K562 (cell line): ENCODE results near the gene CHST12. TPM values are rescaled to one million over a fixed set of nuclear protein-coding genes. Genes with fewer than 3 reads are reported as not detected.
A peak's percentile ranks its signal among the peaks of the same experiment; 100 is the strongest.

Experiments used
- ATF3 ChIP-seq, 2 experiments: fragments of 450-650 bp in 1 of 2; sonication (generic) in 1 of 2; formaldehyde crosslinking in 1 of 2; IDR thresholded peaks in 1 of 2; conservative IDR thresholded peaks in 1 of 2; 2 replicates each; pipeline versions ENCODE4 v1.6.1 to v1.8.1; 2016 to 2023; ENCODE audit warnings: mild to moderate bottlenecking in 2 of 2, moderate library complexity in 2 of 2, inconsistent platforms in 1 of 2, missing genetic modification reagents in 1 of 2
- BCL6 ChIP-seq: fragments of 250-450 bp; sonication (Bioruptor Pico); IDR thresholded peaks from 2 replicates; pipeline ENCODE4 v1.4.0; 2020
- CCNT2 ChIP-seq: IDR thresholded peaks from 2 replicates; pipeline ENCODE4 v1.6.1; 2011; ENCODE audit warnings: borderline replicate concordance, low read depth, mild to moderate bottlenecking, moderate library complexity, mixed read lengths, low read length; ENCODE audit not compliant: insufficient read length; ENCODE audit errors: extremely low read depth
- CREB1 ChIP-seq, 2 experiments: sonication (generic) in 1 of 2; formaldehyde crosslinking in 1 of 2; IDR thresholded peaks; 2 replicates each; pipeline versions ENCODE4 v1.6.1 to v1.8.0; 2012 to 2022; ENCODE audit warnings: inconsistent platforms in 1 of 2, mild to moderate bottlenecking in 1 of 2, missing genetic modification reagents in 1 of 2, moderate library complexity in 1 of 2
- CREB3L1 ChIP-seq: fragments of 450-650 bp; IDR thresholded peaks from 2 replicates; pipeline ENCODE4 v1.6.1; 2014; ENCODE audit warnings: low read depth, mild to moderate bottlenecking, moderate library complexity, borderline replicate concordance
- DIDO1 ChIP-seq: fragments of 450-650 bp; IDR thresholded peaks from 2 replicates; pipeline ENCODE4 v1.6.1; 2016; ENCODE audit warnings: low read depth, missing biosample characterization, missing genetic modification characterization
- FIP1L1 ChIP-seq: fragments of 200-400 bp; formaldehyde crosslinking; IDR thresholded peaks from 2 replicates; pipeline ENCODE4 v1.6.1; 2018; ENCODE audit warnings: mild to moderate bottlenecking, low read depth, low read length; ENCODE audit not compliant: poor library complexity, severe bottlenecking
- JUND ChIP-seq, 2 experiments: IDR thresholded peaks; 2 replicates in 1 of 2; 3 replicates in 1 of 2; pipeline ENCODE4 v1.6.1; 2011; ENCODE audit warnings: borderline replicate concordance in 2 of 2, low read depth in 2 of 2, low read length in 2 of 2, improper control_type of control experiment in 1 of 2, missing biosample characterization in 1 of 2, missing genetic modification characterization in 1 of 2, missing genetic modification reagents in 1 of 2
- KDM5B ChIP-seq: fragments of 200-600 bp; sonication (generic); IDR thresholded peaks from 2 replicates; pipeline ENCODE4 v1.6.1; 2012; ENCODE audit warnings: low read depth, mild to moderate bottlenecking, moderate library complexity, low read length, control low read depth, inconsistent platforms; ENCODE audit not compliant: insufficient replicate concordance
- MAZ ChIP-seq, 2 experiments: fragments of 450-650 bp in 1 of 2; sonication (generic) in 1 of 2; formaldehyde crosslinking; IDR thresholded peaks in 1 of 2; conservative IDR thresholded peaks in 1 of 2; 2 replicates each; pipeline versions ENCODE4 v1.4.0 to v1.5.0; 2020; ENCODE audit warnings: mild to moderate bottlenecking in 1 of 2, missing genetic modification reagents in 1 of 2
- MXI1 ChIP-seq: IDR thresholded peaks from 2 replicates; pipeline ENCODE4 v1.6.1; 2011; ENCODE audit warnings: low read depth, mild to moderate bottlenecking, improper control_type of control experiment, low read length
- PURB ChIP-seq: sonication (generic); formaldehyde crosslinking; IDR thresholded peaks from 2 replicates; pipeline ENCODE4 v1.9.0; 2021; ENCODE audit warnings: low read depth, mild to moderate bottlenecking, missing genetic modification reagents
- SIX5 ChIP-seq, 2 experiments: IDR thresholded peaks; 2 replicates each; pipeline ENCODE4 v1.6.1; 2011; ENCODE audit warnings: low read length in 2 of 2, borderline replicate concordance in 1 of 2, low read depth in 1 of 2, mild to moderate bottlenecking in 1 of 2, moderate library complexity in 1 of 2; ENCODE audit not compliant: insufficient read depth in 1 of 2
- STAG1 ChIP-seq: sonication (generic); formaldehyde crosslinking; IDR thresholded peaks from 2 replicates; pipeline ENCODE4 v1.5.0; 2020; ENCODE audit warnings: missing genetic modification reagents, borderline replicate concordance
- TAF1 ChIP-seq: IDR thresholded peaks from 2 replicates; pipeline ENCODE4 v1.6.1; 2011; ENCODE audit warnings: mild to moderate bottlenecking, low read length, moderate library complexity; ENCODE audit not compliant: insufficient read depth, control insufficient read depth, severe bottlenecking; ENCODE audit errors: extremely low read depth
- TAF9B ChIP-seq: fragments of 450-650 bp; IDR thresholded peaks from 2 replicates; pipeline ENCODE4 v1.6.1; 2018; ENCODE audit warnings: mild to moderate bottlenecking; ENCODE audit not compliant: partially characterized antibody
- TRIM24 ChIP-seq, 2 experiments: fragments of 450-650 bp; IDR thresholded peaks; 2 replicates each; pipeline ENCODE4 v1.6.1; 2016
- ZNF143 ChIP-seq: sonication (generic); formaldehyde crosslinking; IDR thresholded peaks from 2 replicates; pipeline ENCODE4 v1.9.0; 2022; ENCODE audit warnings: mild to moderate bottlenecking, missing genetic modification reagents
- ZNF239 ChIP-seq: fragments of 250-450 bp; sonication (Bioruptor Pico); IDR thresholded peaks from 2 replicates; pipeline ENCODE4 v1.4.0; 2020; ENCODE audit warnings: mild to moderate bottlenecking
- ZNF384 ChIP-seq: IDR thresholded peaks from 2 replicates; pipeline ENCODE4 v1.6.1; 2012; ENCODE audit warnings: low read depth, low read length, improper control_type of control experiment
- polyA plus RNA-seq, 8 experiments: library from polyadenylated mRNA; depleted of rRNA in 4 of 8; stranded (reverse) in 5 of 8; unstranded in 3 of 8; fragments of >200 nt; fragmentation: Nextera tagmentation in 2 of 8; fragmentation: Illumina TruSeq in 1 of 8; extraction: Ambion mirVana in 2 of 8; extraction: Trizol in 1 of 8; gene quantifications; 2 replicates each; pipeline versions ENCODE4 v1.2.1 to v1.2.3, GENCODE V29; 2011 to 2014; ENCODE audit warnings: inconsistent platforms in 1 of 8, missing spikeins in 1 of 8
- total RNA-seq, 7 experiments: library from RNA; depleted of rRNA in 6 of 7; stranded (reverse); fragments of >200 nt in 6 of 7; fragmentation: Illumina TruSeq in 2 of 7; extraction: Trizol in 2 of 7; gene quantifications; 2 replicates each; pipeline versions ENCODE4 v1.2.1 to v1.2.3, GENCODE V29; 2011 to 2021; ENCODE audit warnings: low replicate concordance in 1 of 7
- TF ChIP-seq, protein P1 (sequence below), 2 experiments: fragments of 450-650 bp; conservative IDR thresholded peaks; 2 replicates each; pipeline ENCODE4 v1.6.1; 2017; ENCODE audit warnings: mild to moderate bottlenecking in 2 of 2, moderate library complexity in 2 of 2

The CHST12 gene
- total and polyA plus RNA-seq, 9 of the 15 experiments (the other 6 are each of a cell fraction or from before 2014, with no cell fraction given) = 0.18 to 19.8 (median 3.6) TPM

- TF ChIP-seq CREB3L1 (peak; percentile 82), PURB (CRISPR knock-in tag) (no peak), ZNF384 (0 out of 2 replicates have a peak, but pooled peaks have one; percentile 14), SIX5 (IDR thresholded peaks at IDR 0.05; ENCODE audit: borderline replicate concordance in 1 of 2, insufficient read depth in 1 of 2, low read depth in 1 of 2, low read length in 2 of 2) (peak; percentile 45 to 52; a peak in 3 of 4 replicates), ATF3 (IDR thresholded peaks at IDR 0.05) (peak; percentile 56; the same call in 1 of the 2 replicates), ATF3 (CRISPR knock-in tag; conservative IDR thresholded peaks at IDR 0.05) (0 out of 2 replicates have a peak, but pooled peaks have one; percentile 57), CREB1 (IDR thresholded peaks at IDR 0.05) (peak; percentile 43), CREB1 (CRISPR knock-in tag; IDR thresholded peaks at IDR 0.05) (peak; percentile 72), TRIM24 (IDR thresholded peaks at IDR 0.05) (peak in 1 of 2 experiments; percentile 60; a peak in 1 of 4 replicates), FIP1L1 (no peak), STAG1 (CRISPR knock-in tag) (no peak), CCNT2 (peak; percentile 70), JUND (IDR thresholded peaks at IDR 0.05; ENCODE audit: borderline replicate concordance, low read depth, low read length) (peak; percentile 92), JUND (tag; IDR thresholded peaks at IDR 0.05; ENCODE audit: borderline replicate concordance, low read depth, low read length) (no peak; the same call in 2 of the 3 replicates), TAF9B (peak; percentile 64), ZNF143 (CRISPR knock-in tag) (peak; percentile 77), DIDO1 (tag) (no peak; the same call in 1 of the 2 replicates), KDM5B (peak; percentile 80), TAF1 (peak; percentile 84), MXI1 (peak; percentile 79), MAZ (CRISPR knock-in tag; conservative IDR thresholded peaks at IDR 0.05 in 1 of 2, IDR thresholded peaks at IDR 0.05 in 1 of 2) (peak; percentile 3 to 8; a peak in 2 of 4 replicates), BCL6 (0 out of 2 replicates have a peak, but pooled peaks have one; percentile 43), ZNF239 (CRISPR knock-in tag) (peak; percentile 19; the same call in 1 of the 2 replicates)
- TF ChIP-seq, protein P1, sequence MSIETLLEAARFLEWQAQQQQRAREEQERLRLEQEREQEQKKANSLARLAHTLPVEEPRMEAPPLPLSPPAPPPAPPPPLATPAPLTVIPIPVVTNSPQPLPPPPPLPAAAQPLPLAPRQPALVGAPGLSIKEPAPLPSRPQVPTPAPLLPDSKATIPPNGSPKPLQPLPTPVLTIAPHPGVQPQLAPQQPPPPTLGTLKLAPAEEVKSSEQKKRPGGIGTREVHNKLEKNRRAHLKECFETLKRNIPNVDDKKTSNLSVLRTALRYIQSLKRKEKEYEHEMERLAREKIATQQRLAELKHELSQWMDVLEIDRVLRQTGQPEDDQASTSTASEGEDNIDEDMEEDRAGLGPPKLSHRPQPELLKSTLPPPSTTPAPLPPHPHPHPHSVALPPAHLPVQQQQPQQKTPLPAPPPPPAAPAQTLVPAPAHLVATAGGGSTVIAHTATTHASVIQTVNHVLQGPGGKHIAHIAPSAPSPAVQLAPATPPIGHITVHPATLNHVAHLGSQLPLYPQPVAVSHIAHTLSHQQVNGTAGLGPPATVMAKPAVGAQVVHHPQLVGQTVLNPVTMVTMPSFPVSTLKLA (conservative IDR thresholded peaks at IDR 0.05) = peak; percentile 99
These were observed 49.0 kb upstream of the CHST12 start, which contains the start of gene EIF3B (continued) for GRCh38 chr7:2354186-2354938.
